SK-N-SH (cell line): ENCODE measurements around the gene KRTAP9-1. TPM values are rescaled to one million over a fixed set of nuclear protein-coding genes. Genes with fewer than 3 reads are reported as not detected.

Experiments used
- CTCF ChIA-PET: fragments of 300-600, 350-600 bp; formaldehyde crosslinking; extraction: SDS; loops from one replicate; lab custom pipeline; 2021; lab: Yijun Ruan, JAX
- POLR2A ChIA-PET: fragments of 350-600 bp; sonication (Branson Sonifier 250); formaldehyde crosslinking; extraction: SDS; loops from one replicate; lab custom pipeline; 2020; ENCODE audit warnings: antibody characterized with exemption, inconsistent platforms; lab: Yijun Ruan, JAX
- DNase-seq: peaks from one replicate; pipeline ENCODE4 v3.0.0; 2012
- H2AFZ ChIP-seq: fragments of 200-600 bp; sonication (generic); 2 replicates; pipeline ENCODE4 v1.8.1; 2016; ENCODE audit warnings: antibody characterized with exemption, mild to moderate bottlenecking, low read depth
- H3F3A ChIP-seq: fragments of 200-600 bp; sonication (generic); replicated peaks from 2 replicates; pipeline ENCODE3; 2016; ENCODE audit warnings: antibody characterized with exemption, mild to moderate bottlenecking; ENCODE audit not compliant: insufficient read depth
- H3K27ac ChIP-seq, 2 experiments: fragments of 200-500 bp in 1 of 2; fragments of 200-600 bp in 1 of 2; sonication (Bioruptor generic) in 1 of 2; sonication (generic), shearing (Covaris generic) in 1 of 2; 2 replicates each; pipeline versions ENCODE4 v1.5.1 to v1.6.1; 2014 to 2016; ENCODE audit warnings: low read depth in 2 of 2, inconsistent platforms in 1 of 2, low read length in 1 of 2, mild to moderate bottlenecking in 1 of 2, mixed read lengths in 1 of 2
- H3K27me3 ChIP-seq: fragments of 200-600 bp; sonication (generic), shearing (Covaris generic); 2 replicates; pipeline ENCODE4 v1.6.1; 2016; ENCODE audit warnings: mixed run types; ENCODE audit not compliant: insufficient read depth
- H3K36me3 ChIP-seq, 2 experiments: fragments of 200-500 bp in 1 of 2; fragments of 200-600 bp in 1 of 2; sonication (Bioruptor generic) in 1 of 2; sonication (generic) in 1 of 2; replicated peaks in 1 of 2; 2 replicates each; pipeline versions ENCODE3 to v1.5.1; 2014 to 2016; ENCODE audit warnings: low read length in 1 of 2, mild to moderate bottlenecking in 1 of 2; ENCODE audit not compliant: insufficient read depth in 2 of 2, control insufficient read depth in 1 of 2
- H3K4me1 ChIP-seq, 2 experiments: fragments of 200-500 bp in 1 of 2; fragments of 200-600 bp in 1 of 2; sonication (Bioruptor generic) in 1 of 2; sonication (generic), shearing (Covaris generic) in 1 of 2; 2 replicates each; pipeline versions ENCODE4 v1.5.1 to v1.6.1; 2014 to 2016; ENCODE audit warnings: low read depth in 1 of 2, low read length in 1 of 2, mixed run types in 1 of 2; ENCODE audit not compliant: insufficient read depth in 2 of 2, control insufficient read depth in 1 of 2
- H3K4me2 ChIP-seq: fragments of 200-600 bp; sonication (generic), shearing (Covaris generic); 2 replicates; pipeline ENCODE4 v1.6.1; 2017; ENCODE audit warnings: mixed run types
- H3K4me3 ChIP-seq, 2 experiments: fragments of 200-500 bp in 1 of 2; fragments of 200-600 bp in 1 of 2; sonication (Bioruptor generic) in 1 of 2; sonication (generic), shearing (Covaris generic) in 1 of 2; 2 replicates each; pipeline versions ENCODE4 v1.5.1 to v1.8.1; 2014 to 2016; ENCODE audit warnings: low read depth in 2 of 2, inconsistent platforms in 1 of 2, low read length in 1 of 2, mild to moderate bottlenecking in 1 of 2, mixed read lengths in 1 of 2, moderate library complexity in 1 of 2
- H3K79me2 ChIP-seq: fragments of 200-600 bp; sonication (generic); 2 replicates; pipeline ENCODE4 v1.8.1; 2017; ENCODE audit warnings: mild to moderate bottlenecking; ENCODE audit not compliant: insufficient read depth
- H3K9ac ChIP-seq: fragments of 200-600 bp; sonication (generic); 2 replicates; pipeline ENCODE4 v1.6.1; 2017; ENCODE audit warnings: mixed run types
- H3K9me2 ChIP-seq: fragments of 200-600 bp; sonication (generic); 2 replicates; pipeline ENCODE4 v1.6.1; 2017; ENCODE audit warnings: mixed run types
- H3K9me3 ChIP-seq: fragments of 200-600 bp; sonication (generic); 2 replicates; pipeline ENCODE4 v1.6.1; 2017; ENCODE audit warnings: mixed run types, mild to moderate bottlenecking, moderate library complexity
- H4K20me1 ChIP-seq: fragments of 200-600 bp; sonication (generic); 2 replicates; pipeline ENCODE4 v1.6.1; 2017; ENCODE audit warnings: mild to moderate bottlenecking, mixed run types; ENCODE audit not compliant: insufficient read depth
- ELF1 ChIP-seq: IDR thresholded peaks from 2 replicates; pipeline ENCODE4 v1.4.0; 2012
- FOSL2 ChIP-seq: IDR thresholded peaks from 2 replicates; pipeline ENCODE4 v1.4.0; 2012; ENCODE audit warnings: low read depth, mild to moderate bottlenecking, moderate library complexity, borderline replicate concordance
- FOXM1 ChIP-seq: IDR thresholded peaks from 2 replicates; pipeline ENCODE4 v1.4.0; 2012; ENCODE audit warnings: low read depth, mild to moderate bottlenecking
- GATA2 ChIP-seq: sonication (generic); formaldehyde crosslinking; IDR thresholded peaks from 2 replicates; pipeline ENCODE4 v1.5.0; 2020; ENCODE audit warnings: mild to moderate bottlenecking, missing genetic modification reagents
- JUND ChIP-seq: IDR thresholded peaks from 2 replicates; pipeline ENCODE4 v1.4.0; 2012
- NFIC ChIP-seq: IDR thresholded peaks from 2 replicates; pipeline ENCODE4 v1.4.0; 2012; ENCODE audit warnings: borderline replicate concordance
- RAD21 ChIP-seq: IDR thresholded peaks from 2 replicates; pipeline ENCODE4 v1.6.1; 2012; ENCODE audit warnings: mild to moderate bottlenecking, low read length
- RCOR1 ChIP-seq: fragments of 150-350 bp; IDR thresholded peaks from 2 replicates; pipeline ENCODE4 v1.6.1; 2017; ENCODE audit warnings: antibody characterized with exemption, low read length
- SIN3A ChIP-seq: IDR thresholded peaks from 2 replicates; pipeline ENCODE4 v1.6.1; 2012; ENCODE audit warnings: low read depth, mild to moderate bottlenecking, low read length, moderate library complexity, borderline replicate concordance
- TCF12 ChIP-seq: IDR thresholded peaks from 2 replicates; pipeline ENCODE4 v1.4.0; 2012
- USF2 ChIP-seq: fragments of 150-350 bp; IDR thresholded peaks from 2 replicates; pipeline ENCODE4 v1.6.1; 2017; ENCODE audit warnings: antibody characterized with exemption, low read length, low read depth, borderline replicate concordance
- WGBS: methylation state at CpG from one replicate; pipeline ENCODE4 v1.1.6; 2017; ENCODE audit warnings: low lambda C conversion rate; 5-methylcytosine and 5-hydroxymethylcytosine counted together
- polyA plus RNA-seq, 3 experiments: library from polyadenylated mRNA; depleted of rRNA; stranded (reverse); fragments of >200 nt; gene quantifications; 2 replicates each; pipeline ENCODE4 v1.2.3, GENCODE V29; 2012
- TF ChIP-seq, protein P1 (sequence below): IDR thresholded peaks from 2 replicates; pipeline ENCODE4 v1.4.0; 2012; ENCODE audit warnings: low read depth
- TF ChIP-seq, protein P2 (sequence below): IDR thresholded peaks from 2 replicates; pipeline ENCODE4 v1.4.0; 2012; ENCODE audit warnings: low read depth, borderline replicate concordance

The KRTAP9-1 gene
- polyA plus RNA-seq, 1 of the 3 experiments (the other 2 are of a cell fraction) = not detected

DNA sequence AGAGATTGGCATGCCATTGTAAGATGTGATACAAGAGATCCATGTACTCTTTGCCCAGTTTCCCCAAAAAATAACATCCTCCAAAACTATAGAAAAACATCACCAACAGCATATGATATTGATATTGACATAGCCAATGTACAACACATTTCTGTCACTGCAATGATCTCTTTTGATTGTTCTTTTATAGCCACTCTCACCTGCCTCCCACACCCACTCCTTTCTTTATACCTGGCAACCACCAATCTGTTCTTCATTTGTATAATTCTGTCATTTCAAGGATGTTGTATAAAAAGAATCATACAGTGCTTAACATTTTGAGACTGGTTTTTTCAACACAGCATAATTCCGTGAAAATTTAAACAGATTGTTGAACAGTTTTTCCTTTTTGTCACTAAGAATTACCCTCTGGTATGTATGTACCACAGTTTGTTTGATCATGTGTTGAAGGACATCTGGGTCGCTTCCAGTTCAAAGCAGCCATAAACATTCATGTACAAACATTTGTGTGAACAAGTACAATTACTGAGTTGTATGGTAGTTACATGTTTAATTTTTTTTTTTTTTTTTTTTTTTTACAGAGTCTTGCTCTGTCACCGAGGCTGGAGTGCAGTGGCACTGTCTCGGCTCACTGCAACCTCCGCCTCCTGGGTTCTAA lies 9.9 kb downstream of the KRTAP9-1 start:
- no peak for TF ChIP-seq NFIC
- no peak for TF ChIP-seq FOSL2
- TF ChIP-seq, protein P1, sequence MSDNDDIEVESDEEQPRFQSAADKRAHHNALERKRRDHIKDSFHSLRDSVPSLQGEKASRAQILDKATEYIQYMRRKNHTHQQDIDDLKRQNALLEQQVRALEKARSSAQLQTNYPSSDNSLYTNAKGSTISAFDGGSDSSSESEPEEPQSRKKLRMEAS = no peak
- no peak for TF ChIP-seq RAD21
- TF ChIP-seq TCF12 = no peak
- TF ChIP-seq, protein P2, sequence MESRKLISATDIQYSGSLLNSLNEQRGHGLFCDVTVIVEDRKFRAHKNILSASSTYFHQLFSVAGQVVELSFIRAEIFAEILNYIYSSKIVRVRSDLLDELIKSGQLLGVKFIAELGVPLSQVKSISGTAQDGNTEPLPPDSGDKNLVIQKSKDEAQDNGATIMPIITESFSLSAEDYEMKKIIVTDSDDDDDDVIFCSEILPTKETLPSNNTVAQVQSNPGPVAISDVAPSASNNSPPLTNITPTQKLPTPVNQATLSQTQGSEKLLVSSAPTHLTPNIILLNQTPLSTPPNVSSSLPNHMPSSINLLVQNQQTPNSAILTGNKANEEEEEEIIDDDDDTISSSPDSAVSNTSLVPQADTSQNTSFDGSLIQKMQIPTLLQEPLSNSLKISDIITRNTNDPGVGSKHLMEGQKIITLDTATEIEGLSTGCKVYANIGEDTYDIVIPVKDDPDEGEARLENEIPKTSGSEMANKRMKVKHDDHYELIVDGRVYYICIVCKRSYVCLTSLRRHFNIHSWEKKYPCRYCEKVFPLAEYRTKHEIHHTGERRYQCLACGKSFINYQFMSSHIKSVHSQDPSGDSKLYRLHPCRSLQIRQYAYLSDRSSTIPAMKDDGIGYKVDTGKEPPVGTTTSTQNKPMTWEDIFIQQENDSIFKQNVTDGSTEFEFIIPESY = no peak
- Histone ChIP-seq H3K4me3 (no peak overlapping the region), H4K20me1 (no peaks in the 10 kb centered on the region), H3K4me2 (no peak overlapping the region), H3K27ac (no peak overlapping the region), H3K4me1 (no peaks in the 10 kb centered on the region), H3K79me2 (no peaks in the 10 kb centered on the region), H3K27me3 (no peaks in the 10 kb centered on the region), H3K9me2 (no peaks in the 10 kb centered on the region), H3K9me3 (no peaks in the 10 kb centered on the region), H3K36me3 (no peaks in the 10 kb centered on the region), H3F3A (no peaks in the 10 kb centered on the region), H2AFZ (no peak overlapping the region), H3K9ac (no peak overlapping the region)
- no peak for DNase-seq
- POLR2A ChIA-PET = no interaction called here
- CTCF ChIA-PET = no interaction called here
- 24% methylated on average over 4 of the region's 5 CpGs for WGBS

- H3K9me3 ChIP-seq = no peaks in the 10 kb centered on the region; the same call in 1 of the 2 replicates
- CTCF ChIA-PET = no interaction called here
- H3K9ac ChIP-seq = no peak overlapping the region
- no peaks in the 10 kb centered on the region for H4K20me1 ChIP-seq
- H3K27ac ChIP-seq = no peak overlapping the region
- 0% methylated on average over 1 of the region's 1 CpG for WGBS
- H3F3A ChIP-seq = no peaks in the 10 kb centered on the region
- H3K9me2 ChIP-seq = 0 out of 2 replicates have a peak, but pooled peaks cover 6% of the 10 kb centered on the region
- DNase-seq = no peak
- H3K4me2 ChIP-seq = no peak overlapping the region
- H3K36me3 ChIP-seq = peaks cover 0 to 7% of the 10 kb centered on the region in 2 experiments
- TF ChIP-seq, protein P1 = no peak
- TF ChIP-seq ELF1 (no peak), JUND (no peak), GATA2 (CRISPR knock-in tag) (no peak), SIN3A (no peak), FOXM1 (no peak), NFIC (no peak), USF2 (no peak), RCOR1 (no peak)
- POLR2A ChIA-PET = no interaction called here
- no peaks in the 10 kb centered on the region for H3K79me2 ChIP-seq
- no peaks in the 10 kb centered on the region for H3K4me1 ChIP-seq
- H3K27me3 ChIP-seq = peaks cover 45% of the 10 kb centered on the region; the same call in 1 of the 2 replicates
- no peak overlapping the region for H2AFZ ChIP-seq
- H3K4me3 ChIP-seq = no peak overlapping the region
Observed at GRCh38 chr17:41211845-41212466, 22.3 kb downstream of the KRTAP9-1 start.
